GM19372 (cell line): ENCODE results near the gene APC2.

Experiments used
- ATAC-seq: cut with Tn5 transposase; IDR thresholded peaks from one replicate; pipeline ENCODE4 v1.9.1; 2021; ENCODE audit warnings: mild to moderate bottlenecking, low read depth, moderate library complexity; ENCODE audit not compliant: unreplicated experiment

APC2 gene

DNA sequence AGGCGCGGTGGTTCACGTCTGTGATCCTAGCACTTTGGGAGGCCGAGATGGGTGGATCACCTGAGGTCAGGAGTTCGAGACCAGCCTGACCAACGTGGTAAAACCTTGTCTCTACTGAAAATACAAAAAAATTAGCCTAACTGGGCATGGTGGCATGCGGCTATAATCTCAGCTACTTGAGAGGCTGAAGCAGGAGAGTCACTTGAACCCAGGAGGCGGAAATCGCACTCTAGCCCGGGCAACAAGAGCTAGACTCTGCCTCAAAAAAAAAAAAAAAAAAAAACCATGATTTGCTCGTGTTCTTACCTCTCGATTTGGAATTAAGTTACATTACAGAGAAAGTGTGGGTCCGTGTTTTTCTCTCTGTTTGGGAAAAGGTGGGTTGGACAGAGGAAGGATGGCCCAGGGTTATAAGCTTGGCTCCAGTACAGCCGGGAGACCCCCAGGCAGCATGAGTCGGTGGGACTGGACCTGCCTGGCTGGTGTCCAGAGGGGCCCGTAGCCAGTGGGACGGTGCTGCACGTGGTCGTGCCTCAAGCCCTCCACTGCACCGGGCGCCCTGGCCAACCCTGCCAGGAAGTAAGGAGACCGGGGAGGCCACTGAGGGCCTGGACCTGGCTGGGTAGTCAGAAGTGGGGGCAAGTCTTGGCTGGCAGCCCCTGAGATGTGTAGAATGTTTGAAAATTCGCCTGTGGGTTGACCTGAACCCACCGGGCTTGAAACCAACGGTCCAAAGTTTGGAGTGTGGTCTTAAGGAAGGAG, 8.1 kb upstream of the APC2 start:
- no peak for ATAC-seq

GRCh38 chr19:1445185-1445931, 4.6 kb upstream of the APC2 start:
- peak; percentile 64 for ATAC-seq

DNA sequence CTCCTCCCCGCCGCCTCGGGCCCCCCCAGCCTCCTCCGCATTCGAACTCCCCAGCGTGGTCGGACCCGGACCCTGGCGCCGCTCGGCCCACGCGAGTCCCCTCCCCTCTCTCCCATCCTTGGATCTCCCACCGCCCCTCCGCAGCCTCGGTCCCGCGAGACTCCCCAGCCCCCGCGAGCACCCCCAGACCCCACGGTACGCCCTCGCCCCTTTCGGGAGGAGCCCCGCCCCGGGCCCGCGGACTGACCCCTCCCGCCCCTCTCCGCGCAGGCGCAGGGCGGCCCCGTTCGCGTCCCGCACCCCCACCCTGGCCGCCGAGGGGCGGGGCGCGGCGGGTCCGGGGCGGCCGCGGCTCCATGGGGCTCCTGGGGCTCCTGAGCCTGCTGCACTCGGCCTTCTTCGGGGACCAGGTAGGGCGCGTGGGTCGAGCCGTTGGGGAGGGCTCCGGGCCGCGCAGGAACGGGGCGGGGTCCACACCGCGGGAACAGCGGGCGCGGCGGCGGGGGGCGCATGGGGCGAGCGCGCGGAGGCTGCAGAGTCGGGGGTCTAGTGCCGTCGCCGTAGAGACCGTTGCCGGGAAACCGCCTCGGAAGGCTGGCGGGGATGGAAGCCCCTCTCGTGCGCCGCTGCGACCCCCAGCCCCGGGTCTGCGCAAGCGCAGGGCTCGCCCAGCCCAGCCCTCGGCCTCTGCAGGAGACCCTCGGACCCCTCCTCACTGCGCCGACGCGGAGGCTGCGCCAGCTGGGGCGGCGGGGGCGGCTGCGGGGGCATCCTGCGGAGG, 3.8 kb upstream of the APC2 start:
- no peak for ATAC-seq

DNA sequence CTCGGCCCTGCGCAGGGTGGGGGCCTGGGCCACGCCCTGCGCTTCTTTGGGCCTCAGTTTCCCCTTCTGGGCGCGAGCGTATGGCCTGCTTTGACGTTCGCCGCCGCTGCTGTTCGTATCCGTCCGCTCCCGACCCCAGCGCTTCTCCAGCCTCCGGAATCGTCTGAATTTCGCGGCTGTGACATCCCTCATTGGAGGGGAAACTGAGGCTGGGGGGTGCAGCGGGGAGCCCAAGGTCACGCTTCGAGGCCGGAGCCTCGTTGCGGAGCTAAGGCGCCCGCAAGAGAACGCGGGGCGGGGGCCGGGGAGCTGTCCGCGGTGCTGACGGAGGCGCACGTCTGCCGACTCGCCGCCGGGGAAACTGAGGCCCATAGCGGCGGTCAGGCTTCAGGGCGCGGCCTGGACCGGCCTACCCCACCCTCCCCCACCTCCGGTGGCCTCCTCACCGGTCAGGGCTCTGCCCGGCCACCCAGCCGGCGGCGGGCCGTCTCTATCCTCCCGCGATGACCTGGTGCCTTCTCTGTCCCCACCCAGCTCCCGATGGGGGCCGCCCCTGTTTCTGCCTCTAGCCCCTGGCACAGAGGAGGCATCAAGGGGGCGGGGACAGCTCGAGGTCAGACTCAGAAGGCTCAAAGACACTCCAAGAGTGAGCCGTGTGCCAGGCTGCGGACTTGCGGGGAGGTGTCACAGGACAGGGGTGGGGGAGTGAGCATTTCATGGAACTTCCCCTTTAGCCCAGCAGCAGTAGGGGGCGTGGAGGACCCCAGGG, 3.0 kb upstream of the APC2 start:
- no peak for ATAC-seq

GRCh38 chr19:1447504-1447903, 2.4 kb upstream of the APC2 start:
- ATAC-seq, result no peak

- no peak for ATAC-seq
These were observed 2.0 kb upstream of the APC2 start for GRCh38 chr19:1447944-1448343.

GRCh38 chr19:1450735-1451731, 1.1 kb downstream of the APC2 start:
- ATAC-seq, result no peak

- no peak for ATAC-seq
These were observed 2.2 kb downstream of the APC2 start for GRCh38 chr19:1451916-1452801.

DNA sequence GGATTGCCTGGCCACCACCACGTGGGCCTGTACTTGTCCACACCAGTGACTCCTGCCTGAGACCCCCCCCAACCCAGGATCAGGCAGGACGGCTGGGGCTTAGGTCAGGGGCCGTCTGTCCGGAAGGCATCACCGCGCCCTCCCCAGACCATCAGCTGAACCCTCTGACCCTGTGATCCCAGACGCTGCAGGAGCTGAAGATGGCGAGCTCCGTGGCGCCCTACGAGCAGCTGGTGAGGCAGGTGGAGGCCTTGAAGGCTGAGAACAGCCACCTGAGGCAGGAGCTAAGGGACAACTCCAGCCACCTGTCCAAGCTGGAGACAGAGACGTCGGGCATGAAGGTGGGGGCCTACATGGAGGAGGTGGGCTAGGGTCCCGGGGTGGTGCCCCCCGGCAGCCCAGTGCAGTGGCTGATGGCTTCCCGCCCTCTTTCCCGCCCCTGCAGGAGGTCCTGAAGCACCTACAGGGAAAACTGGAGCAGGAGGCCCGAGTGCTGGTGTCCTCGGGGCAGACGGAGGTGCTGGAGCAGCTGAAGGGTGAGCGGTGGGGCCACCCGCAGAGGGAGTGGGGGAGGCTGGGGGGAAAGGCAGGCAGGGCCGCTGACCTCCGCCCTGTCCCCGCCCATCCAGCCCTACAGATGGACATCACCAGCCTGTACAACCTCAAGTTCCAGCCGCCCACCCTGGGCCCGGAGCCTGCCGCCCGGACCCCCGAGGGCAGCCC, 3.0 kb downstream of the APC2 start:
- no peak for ATAC-seq

DNA sequence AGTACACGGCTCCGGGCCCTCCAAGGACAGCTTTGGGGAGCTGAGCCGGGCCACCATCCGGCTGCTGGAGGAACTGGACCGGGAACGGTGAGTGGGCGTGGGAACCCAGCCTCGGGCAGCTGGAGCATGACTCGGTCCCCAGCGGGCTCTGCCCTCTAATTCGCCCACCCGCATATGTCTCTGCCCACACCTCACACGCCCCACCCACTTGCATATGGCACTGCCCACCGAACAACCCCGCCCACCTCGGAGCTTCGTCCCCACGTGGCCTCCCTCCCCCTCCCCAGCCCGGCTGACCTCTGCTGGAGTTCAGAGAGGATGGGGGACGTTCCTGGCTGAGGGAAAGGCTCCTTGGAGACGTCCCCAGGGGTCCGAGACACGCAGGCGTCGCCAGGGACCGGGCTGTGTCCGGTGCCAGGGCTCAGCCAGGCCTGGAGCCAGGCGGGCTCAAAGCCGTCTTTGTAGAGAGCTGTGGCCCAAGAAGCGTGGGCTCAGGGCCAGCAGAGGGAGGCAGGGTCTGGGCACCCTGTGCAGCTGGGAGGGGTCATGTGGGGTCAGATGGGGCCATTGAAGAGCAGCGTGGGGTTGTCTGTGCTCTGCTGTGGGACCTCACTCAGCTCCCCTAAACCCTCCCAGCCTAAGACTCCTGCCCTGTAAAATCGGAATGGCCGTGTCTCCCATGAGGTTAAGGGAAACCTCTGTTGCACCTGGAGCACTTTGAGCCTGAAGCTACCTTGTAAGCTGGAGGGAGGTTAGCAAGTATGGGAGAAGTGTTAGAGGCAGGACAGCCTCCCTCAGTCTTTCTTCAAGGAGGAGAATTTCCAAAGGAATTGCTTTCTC, 3.8 kb downstream of the APC2 start:
- ATAC-seq, result no peak

GRCh38 chr19:1455002-1455335, 5.0 kb downstream of the APC2 start:
- ATAC-seq, result no peak

GRCh38 chr19:1455336-1456120, 5.6 kb downstream of the APC2 start:
- no peak for ATAC-seq

DNA sequence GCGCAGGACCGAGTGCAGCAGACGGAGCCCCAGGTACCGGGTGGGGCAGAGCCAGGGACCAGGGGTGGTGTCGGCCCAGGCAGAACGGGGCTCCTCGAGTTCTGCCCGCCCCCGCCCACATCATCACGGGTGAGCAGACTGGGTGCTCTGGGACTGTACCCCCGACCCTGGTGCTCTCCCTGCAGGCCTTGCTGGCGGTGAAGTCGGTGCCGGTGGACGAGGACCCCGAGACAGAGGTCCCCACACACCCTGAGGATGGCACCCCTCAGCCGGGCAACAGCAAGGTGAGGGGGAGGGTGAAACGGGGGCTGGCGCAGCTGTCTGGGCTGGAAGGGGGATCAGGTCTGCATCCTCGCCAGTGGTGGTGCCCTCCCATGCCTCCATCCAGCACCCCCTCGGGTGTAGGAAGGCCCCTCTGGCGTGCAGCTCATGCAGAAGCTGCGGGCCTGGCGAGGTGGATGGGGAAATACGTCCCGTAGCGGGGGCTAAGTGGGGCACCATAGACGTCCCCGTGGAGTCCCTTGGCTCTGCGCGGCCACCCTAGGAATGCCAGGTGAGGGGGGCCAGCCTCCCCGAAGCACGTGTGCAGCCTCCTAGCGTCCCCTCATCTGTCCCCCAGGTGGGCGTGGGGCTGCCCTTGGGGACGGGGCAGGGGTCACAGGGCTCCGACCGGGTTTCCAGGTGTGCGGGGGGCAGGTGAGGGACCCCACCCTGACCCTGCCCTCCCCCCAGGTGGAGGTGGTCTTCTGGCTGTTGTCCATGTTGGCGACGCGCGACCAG, 6.4 kb downstream of the APC2 start:
- ATAC-seq, result no peak

DNA sequence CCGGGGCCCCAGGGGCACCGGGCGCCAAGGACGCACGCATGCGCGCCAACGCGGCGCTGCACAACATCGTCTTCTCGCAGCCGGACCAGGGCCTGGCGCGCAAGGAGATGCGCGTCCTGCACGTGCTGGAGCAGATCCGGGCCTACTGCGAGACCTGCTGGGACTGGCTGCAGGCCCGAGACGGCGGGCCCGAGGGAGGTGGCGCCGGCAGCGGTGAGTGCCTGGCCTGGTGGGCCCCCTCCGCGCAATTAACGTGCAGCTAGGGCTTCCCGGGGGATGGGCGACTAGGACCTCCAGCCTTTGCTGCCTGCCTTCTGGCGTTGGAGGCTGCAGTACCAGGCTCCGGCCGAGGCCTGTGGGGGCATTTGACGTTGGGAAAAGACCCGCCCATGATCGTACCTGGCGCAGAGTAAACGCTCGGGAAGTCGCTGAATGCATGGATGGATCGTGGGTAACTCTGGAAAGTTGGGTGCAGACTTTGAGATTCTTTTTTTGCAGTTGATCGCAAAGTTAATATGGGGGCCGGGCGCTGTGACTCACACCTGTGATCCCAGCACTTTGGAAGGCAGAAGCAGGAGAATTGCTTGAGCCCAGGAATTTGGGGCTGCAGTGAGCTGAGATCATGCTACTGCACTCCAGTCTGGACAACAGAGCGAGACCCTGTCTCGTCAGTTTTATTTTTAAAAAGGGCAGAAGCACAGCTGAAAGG, 7.3 kb downstream of the APC2 start:
- no peak for ATAC-seq

DNA sequence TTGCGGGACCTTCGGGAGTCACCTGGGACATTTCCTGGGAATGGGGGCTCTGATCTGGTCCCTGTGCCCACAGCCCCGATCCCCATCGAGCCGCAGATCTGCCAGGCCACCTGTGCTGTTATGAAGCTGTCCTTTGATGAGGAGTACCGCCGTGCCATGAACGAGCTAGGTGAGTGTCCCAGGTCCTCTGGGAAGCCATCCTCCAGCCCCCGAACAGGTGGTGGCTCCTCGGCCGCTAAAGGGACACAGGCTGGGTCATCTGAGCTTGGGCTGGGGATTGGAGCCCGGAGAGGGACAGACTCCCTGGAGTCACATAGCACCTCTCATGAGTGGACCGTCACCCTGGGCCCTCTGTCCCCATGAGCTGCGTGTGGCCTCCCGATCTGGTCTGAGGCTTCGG, 8.0 kb downstream of the APC2 start:
- ATAC-seq, result no peak
